GM12878 (cell line): ENCODE measurements around the gene REP15. TPM values are rescaled to one million over a fixed set of nuclear protein-coding genes. Genes with fewer than 3 reads are reported as not detected.
"Not testable (repeated sequence)": the region's sequence is repeated elsewhere in the genome, so short reads cannot be mapped to it uniquely, and the experiment has no call there.

Experiments
- ATAC-seq: fragments of 200-7000 bp; cut with Tn5 transposase; 3 replicates; pipeline ENCODE4 v1.9.1; 2020; ENCODE audit warnings: mild to moderate bottlenecking, moderate library complexity
- BruUV-seq: library from RNA; stranded (reverse); fragments of 400-500 nt; replicated peaks from 2 replicates; lab custom pipeline; 2021; lab: Mats Ljungman, UMichigan
- CTCF ChIA-PET: fragments of 300-600 bp; sonication (Branson Sonifier 250); formaldehyde crosslinking; extraction: SDS; loops from one replicate; lab custom pipeline; 2021; ENCODE audit warnings: inconsistent platforms; lab: Yijun Ruan, JAX
- POLR2A ChIA-PET: fragments of 350-600 bp; formaldehyde crosslinking; extraction: SDS; loops from one replicate; lab custom pipeline; 2021; ENCODE audit warnings: inconsistent platforms; lab: Charles Lee
- RAD21 ChIA-PET: fragments of 300-600 bp; sonication (Branson Sonifier 250); formaldehyde crosslinking; loops from one replicate; lab custom pipeline; 2023; ENCODE audit warnings: antibody characterized with exemption; ENCODE audit not compliant: unreplicated experiment; lab: Charles Lee
- SMC1A ChIA-PET: fragments of 300-600 bp; sonication (Branson Sonifier 250); formaldehyde crosslinking; loops from one replicate; lab custom pipeline; 2023; ENCODE audit not compliant: unreplicated experiment, uncharacterized antibody; lab: Charles Lee
- DNase-seq: peaks from one replicate; pipeline ENCODE4 v3.0.0-alpha.2; 2011; ENCODE audit warnings: low read depth, low spot score
- FAIRE-seq: peaks from 3 replicates; lab custom pipeline; 2011; peaks lifted over from hg19 to GRCh38; lab: Jason Lieb, UNC
- H2AFZ ChIP-seq: 2 replicates; pipeline ENCODE4 v1.6.0; 2011; ENCODE audit warnings: low read depth, low read length, control low read depth; ENCODE audit not compliant: control insufficient read depth
- H3K27ac ChIP-seq: 2 replicates; pipeline ENCODE4 v1.5.1; 2011; ENCODE audit warnings: control low read depth; ENCODE audit not compliant: control insufficient read depth, insufficient read depth
- H3K27me3 ChIP-seq, 2 experiments: replicated peaks in 1 of 2; 2 replicates each; pipeline versions ENCODE4 v1.6.0 to v1.6.1; 2011; ENCODE audit warnings: low read length in 1 of 2; ENCODE audit not compliant: control insufficient read depth in 2 of 2, insufficient read depth in 2 of 2
- H3K36me3 ChIP-seq, 2 experiments: 2 replicates each; pipeline ENCODE4 v1.5.1; 2011; ENCODE audit warnings: low read length in 1 of 2; ENCODE audit not compliant: control insufficient read depth in 2 of 2, insufficient read depth in 2 of 2
- H3K4me1 ChIP-seq: 2 replicates; pipeline ENCODE4 v1.6.1; 2011; ENCODE audit warnings: mild to moderate bottlenecking, low read length, moderate library complexity, mixed read lengths; ENCODE audit not compliant: control insufficient read depth, insufficient read depth
- H3K4me2 ChIP-seq: 2 replicates; pipeline ENCODE4 v1.6.0; 2011; ENCODE audit warnings: control low read depth; ENCODE audit not compliant: control insufficient read depth, insufficient read depth
- H3K4me3 ChIP-seq: fragments of 200-600 bp; sonication (generic); 2 replicates; pipeline ENCODE4 v1.5.1; 2016
- H3K79me2 ChIP-seq: 2 replicates; pipeline ENCODE4 v1.6.0; 2011; ENCODE audit warnings: low read length; ENCODE audit not compliant: control insufficient read depth, insufficient read depth
- H3K9ac ChIP-seq: 2 replicates; pipeline ENCODE4 v1.8.0; 2011; ENCODE audit warnings: low read length, control low read depth, mixed read lengths; ENCODE audit not compliant: control insufficient read depth, insufficient read depth
- H3K9me3 ChIP-seq: replicated peaks from 3 replicates; pipeline ENCODE4 v1.5.1; 2011; ENCODE audit warnings: mild to moderate bottlenecking, low read length; ENCODE audit not compliant: control insufficient read depth, insufficient read depth
- H4K20me1 ChIP-seq: 2 replicates; pipeline ENCODE4 v1.6.0; 2011; ENCODE audit not compliant: control insufficient read depth, insufficient read depth
- WGBS: methylation state at CpG from one replicate; pipeline ENCODE4 v1.1.6; 2016; ENCODE audit warnings: low lambda C conversion rate; ENCODE audit not compliant: insufficient replicate concordance, insufficient coverage; ENCODE audit errors: missing lambda C conversion rate; 5-methylcytosine and 5-hydroxymethylcytosine counted together
- in situ Hi-C: fragments of 300-500 bp; cut with MboI; formaldehyde crosslinking; loops from 9 replicates; pipeline ENCODE4 v1.14.3; 2018; ENCODE audit warnings: mixed read lengths
- intact Hi-C: fragments of 100-400 bp; cut with micrococcal nuclease; formaldehyde crosslinking; loops from one replicate; pipeline ENCODE4 v1.14.2; 2022; ENCODE audit not compliant: unreplicated experiment
- polyA plus RNA-seq, 11 experiments: library from polyadenylated mRNA; depleted of rRNA in 4 of 11; unstranded in 6 of 11; stranded (reverse) in 5 of 11; fragments of >200 nt; fragmentation: Nextera tagmentation in 4 of 11; fragmentation: Illumina TruSeq in 1 of 11; extraction: Ambion mirVana in 4 of 11; extraction: Trizol in 1 of 11; gene quantifications; 1 replicate in 1 of 11; 2 replicates in 10 of 11; pipeline versions ENCODE4 v1.2.1 to v1.2.3, GENCODE V29; 2011 to 2016; ENCODE audit warnings: inconsistent platforms in 2 of 11, missing spikeins in 2 of 11, low read depth in 1 of 11
- total RNA-seq, 4 experiments: library from RNA; depleted of rRNA in 3 of 4; stranded (reverse); fragments of >200 nt in 3 of 4; fragmentation: Illumina TruSeq in 1 of 4; extraction: Trizol in 1 of 4; gene quantifications; 2 replicates each; pipeline versions ENCODE4 v1.2.1 to v1.2.3, GENCODE V29; 2013 to 2021

Gene REP15
- total and polyA plus RNA-seq, 10 of the 15 experiments (the other 5 are each of a cell fraction or from before 2014, with no cell fraction given): not detected

GRCh38 chr12:27745734-27746133 is 49.5 kb downstream of the REP15 start:
- DNase-seq, in situ Hi-C loops, POLR2A ChIA-PET, RAD21 ChIA-PET, H4K20me1 ChIP-seq, intact Hi-C loops, H3K4me1 ChIP-seq, H3K9ac ChIP-seq, H3K79me2 ChIP-seq, H3K27me3 ChIP-seq, H3K27ac ChIP-seq, FAIRE-seq, H2AFZ ChIP-seq, ATAC-seq, BruUV-seq, H3K4me2 ChIP-seq, H3K4me3 ChIP-seq, H3K9me3 ChIP-seq: not testable (repeated sequence)
- WGBS: 100% methylated on average over 1 of the region's 1 CpG
- H3K36me3 ChIP-seq: peaks cover 0 to 10% of the 10 kb centered on the region in 2 experiments; a peak in 2 of 4 replicates
- ChIA-PET SMC1A (interaction anchor here (0.9 kb wide), 1 partner anchor 8 kb away, joined by 4 read pairs; no protein-coding TSS in a partner anchor), CTCF (interaction anchor here (1.0 to 2.2 kb wide), 3 partner anchors 13 to 76 kb away, joined by 3 to 8 read pairs (median 3); no protein-coding TSS in a partner anchor)

Other genes with a start within 250 kb of the REP15 start
- 0.56 and 4.7 TPM in 2 replicates for gene SMCO2, start 249.7 kb upstream of the REP15 start, total RNA-seq (2014; rRNA removed)
- gene SMCO2, start 249.7 kb upstream of the REP15 start, total RNA-seq (2014; rRNA removed; fragmentation: Illumina TruSeq; extraction: Trizol): 1.1 and 2.1 TPM in 2 replicates
- gene SMCO2, start 249.7 kb upstream of the REP15 start, total RNA-seq (2021): 0.27 and 1.0 TPM in 2 replicates
- gene SMCO2, start 249.7 kb upstream of the REP15 start, polyA plus RNA-seq (2011; rRNA removed): 2.3 and 3.2 TPM in 2 replicates
- gene SMCO2, start 249.7 kb upstream of the REP15 start, polyA plus RNA-seq (2014; fragmentation: Illumina TruSeq; extraction: Trizol): 0.50 and 1.3 TPM in 2 replicates
- under 1 TPM; 0.51 to 0.77 TPM for gene SMCO2, start 249.7 kb upstream of the REP15 start, polyA plus RNA-seq (2014; fragmentation: Nextera tagmentation; extraction: Ambion mirVana)
- gene SMCO2, start 249.7 kb upstream of the REP15 start, polyA plus RNA-seq (2014; rRNA removed): 0.65 and 0.78 TPM in 2 replicates
- gene SMCO2, start 249.7 kb upstream of the REP15 start, polyA plus RNA-seq (2016; fragmentation: Nextera tagmentation; extraction: Ambion mirVana): under 1 TPM; 0.11 to 0.23 TPM
- gene PPFIBP1, start 172.2 kb upstream of the REP15 start, total RNA-seq (2014; rRNA removed): 3.8 and 4.7 TPM in 2 replicates
- 2.6 and 3.8 TPM in 2 replicates for gene PPFIBP1, start 172.2 kb upstream of the REP15 start, total RNA-seq (2014; rRNA removed; fragmentation: Illumina TruSeq; extraction: Trizol)
- gene PPFIBP1, start 172.2 kb upstream of the REP15 start, total RNA-seq (2021): 3.8 and 4.2 TPM in 2 replicates
- 7.8 and 9.4 TPM in 2 replicates for gene PPFIBP1, start 172.2 kb upstream of the REP15 start, polyA plus RNA-seq (2011; rRNA removed)
- gene PPFIBP1, start 172.2 kb upstream of the REP15 start, polyA plus RNA-seq (2014; fragmentation: Illumina TruSeq; extraction: Trizol): 3.5 and 4.7 TPM in 2 replicates
- gene PPFIBP1, start 172.2 kb upstream of the REP15 start, polyA plus RNA-seq (2014; fragmentation: Nextera tagmentation; extraction: Ambion mirVana): under 1 TPM; 0.47 to 0.55 TPM
- 1.9 and 2.8 TPM in 2 replicates for gene PPFIBP1, start 172.2 kb upstream of the REP15 start, polyA plus RNA-seq (2014; rRNA removed)
- gene PPFIBP1, start 172.2 kb upstream of the REP15 start, polyA plus RNA-seq (2016; fragmentation: Nextera tagmentation; extraction: Ambion mirVana): 1 to 10 TPM; 4.7 to 6.8 TPM
- 50.6 and 63.2 TPM in 2 replicates for gene MRPS35, start 14.4 kb downstream of the REP15 start, total RNA-seq (2014; rRNA removed)
- 66.6 and 68.2 TPM in 2 replicates for gene MRPS35, start 14.4 kb downstream of the REP15 start, total RNA-seq (2014; rRNA removed; fragmentation: Illumina TruSeq; extraction: Trizol)
- gene MRPS35, start 14.4 kb downstream of the REP15 start, total RNA-seq (2021): 43.1 and 45.7 TPM in 2 replicates
- 59.7 and 89.0 TPM in 2 replicates for gene MRPS35, start 14.4 kb downstream of the REP15 start, polyA plus RNA-seq (2011; rRNA removed)
- gene MRPS35, start 14.4 kb downstream of the REP15 start, polyA plus RNA-seq (2014; fragmentation: Illumina TruSeq; extraction: Trizol): 66.0 and 85.1 TPM in 2 replicates
- gene MRPS35, start 14.4 kb downstream of the REP15 start, polyA plus RNA-seq (2014; fragmentation: Nextera tagmentation; extraction: Ambion mirVana): 100 to 1,000 TPM in 1 of 2 experiments, 10 to 100 TPM in 1; 87.2 to 111 TPM
- gene MRPS35, start 14.4 kb downstream of the REP15 start, polyA plus RNA-seq (2014; rRNA removed): 46.1 and 48.2 TPM in 2 replicates
- gene MRPS35, start 14.4 kb downstream of the REP15 start, polyA plus RNA-seq (2016; fragmentation: Nextera tagmentation; extraction: Ambion mirVana): 100 to 1,000 TPM; 108 to 109 TPM
- gene KLHL42, start 83.8 kb downstream of the REP15 start, total RNA-seq (2014; rRNA removed): 14.4 and 15.9 TPM in 2 replicates
- 12.1 and 14.4 TPM in 2 replicates for gene KLHL42, start 83.8 kb downstream of the REP15 start, total RNA-seq (2014; rRNA removed; fragmentation: Illumina TruSeq; extraction: Trizol)
- gene KLHL42, start 83.8 kb downstream of the REP15 start, total RNA-seq (2021): 15.5 and 17.4 TPM in 2 replicates
- gene KLHL42, start 83.8 kb downstream of the REP15 start, polyA plus RNA-seq (2011; rRNA removed): 15.9 and 16.2 TPM in 2 replicates
- gene KLHL42, start 83.8 kb downstream of the REP15 start, polyA plus RNA-seq (2014; fragmentation: Illumina TruSeq; extraction: Trizol): 10.7 and 11.8 TPM in 2 replicates
- 1 to 10 TPM; 2.1 to 2.5 TPM for gene KLHL42, start 83.8 kb downstream of the REP15 start, polyA plus RNA-seq (2014; fragmentation: Nextera tagmentation; extraction: Ambion mirVana)
- gene KLHL42, start 83.8 kb downstream of the REP15 start, polyA plus RNA-seq (2014; rRNA removed): 16.8 and 18.2 TPM in 2 replicates
- gene KLHL42, start 83.8 kb downstream of the REP15 start, polyA plus RNA-seq (2016; fragmentation: Nextera tagmentation; extraction: Ambion mirVana): 1 to 10 TPM; 6.3 to 9.6 TPM
- not detected in 2 replicates for gene MANSC4, start 83.8 kb downstream of the REP15 start, total RNA-seq (2014; rRNA removed)
- not detected in 2 replicates for gene MANSC4, start 83.8 kb downstream of the REP15 start, total RNA-seq (2014; rRNA removed; fragmentation: Illumina TruSeq; extraction: Trizol)
- gene MANSC4, start 83.8 kb downstream of the REP15 start, total RNA-seq (2021): 0.21 TPM in 1 of 2 replicates, not detected in the other
- not detected in 2 replicates for gene MANSC4, start 83.8 kb downstream of the REP15 start, polyA plus RNA-seq (2011; rRNA removed)
- 0.19 and 0.27 TPM in 2 replicates for gene MANSC4, start 83.8 kb downstream of the REP15 start, polyA plus RNA-seq (2014; fragmentation: Illumina TruSeq; extraction: Trizol)
- gene MANSC4, start 83.8 kb downstream of the REP15 start, polyA plus RNA-seq (2014; fragmentation: Nextera tagmentation; extraction: Ambion mirVana): under 1 TPM in 1 of 2 experiments, not detected in 1; 0.18 TPM
- not detected in 2 replicates for gene MANSC4, start 83.8 kb downstream of the REP15 start, polyA plus RNA-seq (2014; rRNA removed)
- gene MANSC4, start 83.8 kb downstream of the REP15 start, polyA plus RNA-seq (2016; fragmentation: Nextera tagmentation; extraction: Ambion mirVana): not detected